HG02870 (cell line): ENCODE data around the gene PARD3B.
A peak's percentile ranks its signal among the peaks of the same experiment; 100 is the strongest.

Source experiments
- ATAC-seq: cut with Tn5 transposase; IDR thresholded peaks from one replicate; pipeline ENCODE4 v1.9.1; 2021; ENCODE audit warnings: mild to moderate bottlenecking, moderate library complexity; ENCODE audit not compliant: unreplicated experiment

PARD3B gene

GRCh38 chr2:204744506-204744905 lies 199.2 kb downstream of the PARD3B start:
- no peak for ATAC-seq

- ATAC-seq = no peak
These were observed 203.0 kb downstream of the PARD3B start for GRCh38 chr2:204748286-204748685.

GRCh38 chr2:204749319-204749718 lies 204.0 kb downstream of the PARD3B start:
- ATAC-seq = no peak

GRCh38 chr2:204750389-204750788 lies 205.1 kb downstream of the PARD3B start:
- ATAC-seq = no peak

- no peak for ATAC-seq
These were observed 206.2 kb downstream of the PARD3B start for GRCh38 chr2:204751472-204751871.

GRCh38 chr2:204753841-204754240 lies 208.6 kb downstream of the PARD3B start:
- no peak for ATAC-seq

GRCh38 chr2:204754898-204755297 lies 209.6 kb downstream of the PARD3B start:
- ATAC-seq = no peak

- ATAC-seq = no peak
These were observed 218.9 kb downstream of the PARD3B start for GRCh38 chr2:204763974-204764703.

GRCh38 chr2:204770735-204771134 lies 225.5 kb downstream of the PARD3B start:
- ATAC-seq = no peak

GRCh38 chr2:204771721-204772120 lies 226.4 kb downstream of the PARD3B start:
- no peak for ATAC-seq

GRCh38 chr2:204772546-204772945 lies 227.3 kb downstream of the PARD3B start:
- ATAC-seq = no peak

- no peak for ATAC-seq
These were observed 230.5 kb downstream of the PARD3B start for GRCh38 chr2:204775766-204776165.

GRCh38 chr2:204776781-204777559 lies 231.7 kb downstream of the PARD3B start:
- ATAC-seq = no peak

- ATAC-seq = no peak
These were observed 234.5 kb downstream of the PARD3B start for GRCh38 chr2:204779771-204780170.

GRCh38 chr2:204781941-204782340 lies 236.7 kb downstream of the PARD3B start:
- ATAC-seq = no peak

- no peak for ATAC-seq
These were observed 244.8 kb downstream of the PARD3B start for GRCh38 chr2:204790076-204790475.

- no peak for ATAC-seq
These were observed 246.0 kb downstream of the PARD3B start for GRCh38 chr2:204791230-204791629.

- ATAC-seq = no peak
These were observed 249.3 kb downstream of the PARD3B start for GRCh38 chr2:204794624-204795023.

- ATAC-seq = no peak
These were observed 249.9 kb downstream of the PARD3B start for GRCh38 chr2:204795156-204795555.

- ATAC-seq = peak; percentile 98
These were observed 251.3 kb downstream of the PARD3B start for GRCh38 chr2:204796581-204796980.

- no peak for ATAC-seq
These were observed 254.5 kb downstream of the PARD3B start for GRCh38 chr2:204799791-204800190.

- no peak for ATAC-seq
These were observed 263.2 kb downstream of the PARD3B start for GRCh38 chr2:204808494-204808893.
